Measurements from ENCODE around the gene CACNA1C.

- no peak for TF ChIP-seq CTCF (IDR thresholded peaks at IDR 0.05)
- TF ChIP-seq EZH2 (IDR thresholded peaks at IDR 0.05; ENCODE audit: borderline replicate concordance, insufficient read depth, low read depth, low read length, poor library complexity, severe bottlenecking) = no peak
These were observed 9.7 kb upstream of the CACNA1C start for GRCh38 chr12:2043054-2043453.

Data from B cell (primary cell).